Glutamatergic neuron (in vitro differentiated cells): ENCODE results near the gene ADD3. TPM values are rescaled to one million over a fixed set of nuclear protein-coding genes. Genes with fewer than 3 reads are reported as not detected.

Experiments used
- DNase-seq: peaks from one replicate; pipeline ENCODE4 v3.0.0; 2022
- H3K27ac Mint-ChIP-seq: one replicate; pipeline ENCODE4 v1.8.0; 2020; ENCODE audit warnings: mild to moderate bottlenecking, mixed read lengths, inconsistent platforms; ENCODE audit not compliant: unreplicated experiment
- H3K27me3 Mint-ChIP-seq: one replicate; pipeline ENCODE4 v1.8.0; 2020; ENCODE audit warnings: mild to moderate bottlenecking, moderate library complexity, mixed read lengths, inconsistent platforms; ENCODE audit not compliant: unreplicated experiment
- H3K36me3 Mint-ChIP-seq: one replicate; pipeline ENCODE4 v1.8.0; 2020; ENCODE audit warnings: mild to moderate bottlenecking, mixed read lengths, inconsistent platforms; ENCODE audit not compliant: unreplicated experiment
- H3K4me1 Mint-ChIP-seq: one replicate; pipeline ENCODE4 v1.8.0; 2020; ENCODE audit warnings: mild to moderate bottlenecking, low read depth, mixed read lengths, inconsistent platforms; ENCODE audit not compliant: unreplicated experiment
- H3K4me3 Mint-ChIP-seq: one replicate; pipeline ENCODE4 v1.8.0; 2020; ENCODE audit warnings: mild to moderate bottlenecking, mixed read lengths, inconsistent platforms; ENCODE audit not compliant: unreplicated experiment
- H3K9me3 Mint-ChIP-seq: one replicate; pipeline ENCODE4 v1.8.0; 2020; ENCODE audit warnings: mild to moderate bottlenecking, moderate library complexity, mixed read lengths, inconsistent platforms; ENCODE audit not compliant: unreplicated experiment
- total RNA-seq: library from RNA; stranded (reverse); fragmentation: NEBNext Ultra II Directional; extraction: Animal tissue kit (Norgen Biotek cat#: 25700); gene quantifications from one replicate; pipeline ENCODE4 v1.2.1, GENCODE V29; 2021; ENCODE audit not compliant: unreplicated experiment
- TF ChIP-seq, protein P1 (sequence below): fragments of 200-600 bp; sonication (generic); IDR thresholded peaks from one replicate; pipeline ENCODE4 v1.5.0; 2021; ENCODE audit not compliant: partially characterized antibody, unreplicated experiment

Gene ADD3
- total RNA-seq, 1 donor from 2014 or later = 22.8 TPM

DNA sequence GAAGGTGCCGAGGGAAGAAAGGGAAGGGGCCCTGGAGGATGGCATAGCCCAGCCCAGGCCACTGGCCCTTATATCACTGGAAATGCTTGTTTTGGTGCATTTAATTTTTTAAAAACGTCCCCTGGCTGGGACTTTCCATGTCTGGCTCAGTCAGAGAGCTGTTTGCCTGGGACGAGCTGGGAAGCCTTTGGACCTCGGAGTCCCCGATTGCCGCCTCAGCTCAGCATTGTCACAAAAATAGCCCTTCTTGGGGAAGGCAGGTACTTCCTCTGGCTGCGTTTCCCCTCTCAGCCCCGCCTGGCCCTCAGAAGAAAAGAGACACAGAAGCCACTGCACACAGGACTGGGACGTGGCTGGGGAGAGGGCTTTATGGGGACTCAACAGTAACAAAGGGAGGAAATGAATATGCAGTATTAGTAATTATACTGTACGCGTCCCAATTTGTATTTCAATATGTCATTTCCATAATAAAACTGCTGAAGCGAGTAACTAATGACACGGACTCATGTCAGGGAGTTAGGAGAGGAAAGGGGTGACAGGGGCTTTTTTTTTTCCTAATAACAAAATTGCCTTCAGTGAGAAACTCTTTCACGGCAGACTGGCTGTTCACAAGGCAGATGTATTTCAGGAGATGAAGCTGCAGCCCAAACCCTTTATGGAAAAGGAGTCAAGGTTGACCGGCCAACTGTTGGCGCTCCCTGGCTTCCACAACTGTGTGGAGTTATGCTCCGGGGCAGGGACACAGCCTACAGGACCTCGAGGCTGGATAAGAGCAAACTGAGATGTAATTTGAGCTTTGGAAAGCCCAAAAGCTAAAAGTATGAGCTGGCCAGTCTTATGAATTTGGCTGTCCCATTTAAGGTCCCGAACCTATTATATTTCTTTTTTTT is 168.6 kb downstream of the ADD3 start:
- H3K27me3 Mint-ChIP-seq = peaks cover 7% of the 10 kb centered on the region
- no peaks in the 10 kb centered on the region for H3K4me1 Mint-ChIP-seq
- no peak for DNase-seq
- H3K9me3 Mint-ChIP-seq = peaks cover 2% of the 10 kb centered on the region
- H3K36me3 Mint-ChIP-seq = no peaks in the 10 kb centered on the region
- TF ChIP-seq, protein P1, sequence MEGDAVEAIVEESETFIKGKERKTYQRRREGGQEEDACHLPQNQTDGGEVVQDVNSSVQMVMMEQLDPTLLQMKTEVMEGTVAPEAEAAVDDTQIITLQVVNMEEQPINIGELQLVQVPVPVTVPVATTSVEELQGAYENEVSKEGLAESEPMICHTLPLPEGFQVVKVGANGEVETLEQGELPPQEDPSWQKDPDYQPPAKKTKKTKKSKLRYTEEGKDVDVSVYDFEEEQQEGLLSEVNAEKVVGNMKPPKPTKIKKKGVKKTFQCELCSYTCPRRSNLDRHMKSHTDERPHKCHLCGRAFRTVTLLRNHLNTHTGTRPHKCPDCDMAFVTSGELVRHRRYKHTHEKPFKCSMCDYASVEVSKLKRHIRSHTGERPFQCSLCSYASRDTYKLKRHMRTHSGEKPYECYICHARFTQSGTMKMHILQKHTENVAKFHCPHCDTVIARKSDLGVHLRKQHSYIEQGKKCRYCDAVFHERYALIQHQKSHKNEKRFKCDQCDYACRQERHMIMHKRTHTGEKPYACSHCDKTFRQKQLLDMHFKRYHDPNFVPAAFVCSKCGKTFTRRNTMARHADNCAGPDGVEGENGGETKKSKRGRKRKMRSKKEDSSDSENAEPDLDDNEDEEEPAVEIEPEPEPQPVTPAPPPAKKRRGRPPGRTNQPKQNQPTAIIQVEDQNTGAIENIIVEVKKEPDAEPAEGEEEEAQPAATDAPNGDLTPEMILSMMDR = no peak
- H3K4me3 Mint-ChIP-seq = no peak overlapping the region
- no peak overlapping the region for H3K27ac Mint-ChIP-seq

DNA sequence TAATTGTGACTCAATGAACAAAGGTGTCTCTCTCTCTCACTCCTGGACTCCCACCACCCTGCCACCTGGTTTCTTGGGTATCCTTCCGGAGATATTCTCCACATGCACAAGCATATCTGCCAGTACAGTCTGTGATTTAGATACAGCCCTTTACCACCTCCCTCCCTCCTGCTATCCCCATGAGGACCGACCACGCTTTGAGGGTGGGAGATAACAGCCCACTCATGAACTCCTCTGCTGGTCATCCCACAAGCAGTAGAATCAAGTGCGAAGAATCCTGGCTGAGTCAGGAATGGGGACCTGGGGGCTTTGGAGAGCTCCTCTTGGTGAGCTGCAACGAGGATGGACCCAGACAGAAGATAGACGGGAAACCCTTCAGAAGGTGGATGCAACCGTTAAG is 171.4 kb downstream of the ADD3 start:
- TF ChIP-seq, protein P1 = no peak
- Mint-ChIP-seq H3K4me1 (no peaks in the 10 kb centered on the region), H3K36me3 (no peaks in the 10 kb centered on the region), H3K4me3 (no peak overlapping the region), H3K27ac (no peak overlapping the region), H3K27me3 (peaks cover 2% of the 10 kb centered on the region), H3K9me3 (no peaks in the 10 kb centered on the region)
- DNase-seq = no peak

DNA sequence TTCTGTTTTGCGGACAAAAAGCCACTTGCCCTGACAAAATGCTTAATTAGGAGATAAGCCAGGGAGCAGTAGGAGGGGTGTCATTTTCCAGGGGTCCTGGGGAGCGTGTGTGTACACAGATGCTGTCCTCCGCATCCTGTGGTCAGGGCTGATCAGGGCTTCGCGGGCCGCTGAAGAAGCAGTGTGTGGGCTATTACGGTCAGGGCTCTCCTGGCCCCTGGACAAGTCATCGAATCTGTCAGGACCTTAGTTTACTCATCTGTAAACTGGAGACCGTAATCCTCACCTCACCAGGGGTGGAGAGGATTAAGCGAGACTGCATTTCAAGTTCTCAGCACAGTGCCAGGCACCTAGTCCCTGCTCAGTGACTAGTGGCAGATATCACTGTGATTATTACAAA is 173.7 kb downstream of the ADD3 start:
- Mint-ChIP-seq H3K4me3 (no peak overlapping the region), H3K36me3 (no peaks in the 10 kb centered on the region), H3K27ac (no peak overlapping the region), H3K4me1 (no peaks in the 10 kb centered on the region), H3K9me3 (no peaks in the 10 kb centered on the region), H3K27me3 (no peaks in the 10 kb centered on the region)
- no peak for DNase-seq
- TF ChIP-seq, protein P1 = no peak

DNA sequence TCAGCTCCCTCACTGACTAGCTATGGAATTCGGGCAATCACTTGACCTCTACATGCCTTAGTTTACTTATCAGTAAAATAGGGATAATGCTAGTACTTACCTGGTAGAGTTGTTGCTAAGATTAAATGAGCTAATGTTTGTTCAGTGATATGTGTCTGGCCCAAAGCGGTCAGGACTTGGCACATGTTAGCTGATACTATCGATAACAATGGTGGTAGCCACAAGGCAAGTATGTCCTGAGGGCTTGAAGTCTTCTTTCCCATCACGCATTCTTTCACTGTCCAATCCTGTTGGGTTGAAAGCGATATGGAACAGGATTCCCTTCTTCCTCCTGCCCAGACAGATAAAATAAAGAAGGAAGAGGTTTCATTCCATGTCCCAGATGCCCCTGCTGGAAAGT is 174.1 kb downstream of the ADD3 start:
- Mint-ChIP-seq H3K27me3 (no peaks in the 10 kb centered on the region), H3K9me3 (no peaks in the 10 kb centered on the region), H3K4me1 (no peaks in the 10 kb centered on the region), H3K27ac (no peak overlapping the region), H3K36me3 (no peaks in the 10 kb centered on the region), H3K4me3 (no peak overlapping the region)
- no peak for DNase-seq
- TF ChIP-seq, protein P1 = no peak

DNA sequence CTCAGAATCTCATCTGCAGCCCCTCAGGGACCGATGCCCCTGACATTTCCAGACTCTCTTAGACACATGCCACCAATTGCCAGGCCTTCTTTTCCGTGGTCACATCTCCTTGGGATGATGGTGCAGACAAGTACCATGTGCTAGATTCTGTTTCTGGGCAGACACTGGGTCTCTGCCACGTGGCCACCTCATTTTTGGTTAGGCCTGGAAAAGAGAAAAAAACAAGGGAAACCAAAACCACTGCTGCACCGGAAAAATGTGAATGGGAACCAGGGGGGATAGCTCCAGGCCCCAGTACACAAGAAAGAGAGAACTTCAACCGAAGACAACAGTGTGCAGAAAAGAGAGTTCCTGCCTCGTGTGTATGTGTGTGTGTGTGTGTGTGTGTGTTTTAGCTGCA is 176.6 kb downstream of the ADD3 start:
- DNase-seq = no peak
- Mint-ChIP-seq H3K27ac (no peak overlapping the region), H3K4me1 (no peaks in the 10 kb centered on the region), H3K36me3 (no peaks in the 10 kb centered on the region), H3K4me3 (no peak overlapping the region), H3K27me3 (no peaks in the 10 kb centered on the region), H3K9me3 (no peaks in the 10 kb centered on the region)
- TF ChIP-seq, protein P1 = no peak
